Measurements from ENCODE around the gene PPAN.

Gene PPAN

DNA sequence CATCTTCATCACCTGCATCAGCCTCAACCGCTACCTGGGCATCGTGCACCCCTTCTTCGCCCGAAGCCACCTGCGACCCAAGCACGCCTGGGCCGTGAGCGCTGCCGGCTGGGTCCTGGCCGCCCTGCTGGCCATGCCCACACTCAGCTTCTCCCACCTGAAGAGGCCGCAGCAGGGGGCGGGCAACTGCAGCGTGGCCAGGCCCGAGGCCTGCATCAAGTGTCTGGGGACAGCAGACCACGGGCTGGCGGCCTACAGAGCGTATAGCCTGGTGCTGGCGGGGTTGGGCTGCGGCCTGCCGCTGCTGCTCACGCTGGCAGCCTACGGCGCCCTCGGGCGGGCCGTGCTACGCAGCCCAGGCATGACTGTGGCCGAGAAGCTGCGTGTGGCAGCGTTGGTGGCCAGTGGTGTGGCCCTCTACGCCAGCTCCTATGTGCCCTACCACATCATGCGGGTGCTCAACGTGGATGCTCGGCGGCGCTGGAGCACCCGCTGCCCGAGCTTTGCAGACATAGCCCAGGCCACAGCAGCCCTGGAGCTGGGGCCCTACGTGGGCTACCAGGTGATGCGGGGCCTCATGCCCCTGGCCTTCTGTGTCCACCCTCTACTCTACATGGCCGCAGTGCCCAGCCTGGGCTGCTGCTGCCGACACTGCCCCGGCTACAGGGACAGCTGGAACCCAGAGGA, 7.9 kb downstream of the PPAN start:
- no peak for DNase-seq (ENCODE audit: low read depth in 2 of 2)

DNA sequence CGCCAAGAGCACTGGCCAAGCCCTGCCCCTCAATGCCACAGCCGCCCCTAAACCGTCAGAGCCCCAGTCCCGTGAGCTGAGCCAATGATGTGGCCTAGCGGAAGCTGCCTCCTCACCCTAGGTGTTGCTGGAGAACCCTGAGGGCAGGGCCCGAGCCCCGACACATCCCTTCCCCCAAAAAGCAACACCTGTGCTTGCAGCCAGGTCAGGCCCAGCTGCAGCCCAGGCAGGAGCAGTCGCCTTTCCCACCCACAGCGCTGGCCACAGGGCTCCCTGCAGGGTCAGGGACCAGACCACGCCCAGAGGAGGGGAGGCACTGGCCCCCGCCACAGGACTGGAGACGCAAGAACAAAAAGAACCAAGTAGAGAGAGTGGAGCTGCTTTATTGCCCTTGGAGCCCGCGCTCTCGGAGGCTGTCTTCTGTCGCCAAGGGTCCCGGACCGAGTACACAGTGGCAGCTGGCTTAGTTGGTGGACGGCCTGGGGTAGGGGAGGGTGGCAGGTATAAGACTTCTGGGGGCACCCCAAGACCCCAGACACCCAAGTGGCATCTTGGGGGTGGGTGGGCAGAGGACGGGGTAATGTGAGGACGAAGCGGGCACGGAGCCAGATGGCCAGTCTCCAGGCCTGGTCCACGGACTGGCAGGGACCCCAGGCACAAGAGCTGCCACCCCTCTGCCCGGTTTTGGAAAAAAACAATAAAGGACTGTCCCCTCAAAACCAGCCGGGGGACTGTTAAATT, 8.7 kb downstream of the PPAN start:
- no peak for DNase-seq (ENCODE audit: low read depth in 2 of 2)

DNA sequence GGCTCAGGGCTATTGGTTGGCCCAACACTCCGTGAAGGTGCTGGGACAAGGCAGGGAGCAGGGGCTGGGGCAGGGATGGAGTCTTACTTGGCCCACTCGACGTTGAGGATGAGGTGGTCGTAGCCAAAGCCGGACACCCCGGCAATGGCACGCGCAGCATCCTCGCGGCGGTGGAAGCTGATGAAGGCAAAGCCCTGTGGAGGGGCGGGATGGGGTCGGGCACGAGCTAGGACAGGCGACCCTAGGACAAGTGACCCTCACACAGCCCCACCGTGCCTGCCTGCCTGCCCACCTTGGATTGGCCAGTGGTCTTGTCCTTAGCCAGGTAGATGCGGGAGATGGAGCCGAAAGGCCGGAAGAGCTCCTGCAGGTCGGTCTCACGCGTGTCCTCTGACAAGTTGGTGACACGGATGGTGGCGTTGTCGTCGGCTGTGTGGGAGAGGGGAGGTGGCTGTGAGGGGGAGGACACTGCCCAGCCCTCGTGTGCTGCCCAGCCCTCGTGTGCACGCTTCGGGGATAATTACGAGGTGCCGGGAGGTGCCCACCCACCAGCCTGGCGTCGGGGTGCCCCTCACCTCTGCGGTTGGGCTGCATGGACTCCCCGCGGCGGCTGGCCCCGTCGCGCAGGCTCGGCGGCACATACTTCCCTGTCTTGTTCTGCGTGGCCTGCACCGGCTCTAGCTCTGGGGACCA, 9.4 kb downstream of the PPAN start:
- no peak for DNase-seq (ENCODE audit: low read depth in 2 of 2)

DNA sequence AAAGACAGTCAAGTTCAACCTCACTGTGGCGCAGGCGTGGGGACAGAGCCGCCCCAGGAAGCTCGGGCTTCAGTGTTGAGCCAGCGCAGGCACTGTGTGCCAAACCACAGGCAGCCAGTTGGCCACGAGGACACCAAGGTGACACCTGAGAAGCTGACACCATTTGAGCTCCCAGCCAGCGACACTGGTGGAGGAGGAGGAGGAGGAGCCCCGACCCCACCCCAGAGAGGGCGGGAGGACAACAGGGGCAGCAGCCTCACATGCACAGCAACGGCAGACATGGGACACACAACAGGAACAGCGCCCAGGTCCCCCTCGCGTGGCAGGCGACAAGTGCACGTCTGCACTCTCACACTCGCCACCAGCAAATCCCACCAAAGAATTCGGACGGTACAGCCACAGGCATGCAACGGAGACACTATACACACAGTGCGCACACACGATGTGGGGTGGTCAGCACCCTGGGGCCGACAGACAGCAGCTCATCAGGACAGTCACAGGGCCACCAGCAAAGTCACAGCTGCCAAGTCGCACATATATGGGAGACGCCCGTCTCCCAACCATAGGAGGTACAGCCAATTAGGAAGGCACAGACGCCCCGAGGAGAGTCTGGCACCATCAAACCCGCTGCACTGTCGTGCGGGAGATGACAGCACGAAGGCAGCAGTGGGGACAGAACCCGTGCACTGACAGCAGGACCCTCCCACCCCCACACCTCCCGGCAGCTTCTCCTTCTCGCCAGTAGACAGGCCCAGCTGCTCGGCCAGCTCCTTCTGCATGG, 10.1 kb downstream of the PPAN start:
- no peak for DNase-seq (ENCODE audit: low read depth in 2 of 2)

DNA sequence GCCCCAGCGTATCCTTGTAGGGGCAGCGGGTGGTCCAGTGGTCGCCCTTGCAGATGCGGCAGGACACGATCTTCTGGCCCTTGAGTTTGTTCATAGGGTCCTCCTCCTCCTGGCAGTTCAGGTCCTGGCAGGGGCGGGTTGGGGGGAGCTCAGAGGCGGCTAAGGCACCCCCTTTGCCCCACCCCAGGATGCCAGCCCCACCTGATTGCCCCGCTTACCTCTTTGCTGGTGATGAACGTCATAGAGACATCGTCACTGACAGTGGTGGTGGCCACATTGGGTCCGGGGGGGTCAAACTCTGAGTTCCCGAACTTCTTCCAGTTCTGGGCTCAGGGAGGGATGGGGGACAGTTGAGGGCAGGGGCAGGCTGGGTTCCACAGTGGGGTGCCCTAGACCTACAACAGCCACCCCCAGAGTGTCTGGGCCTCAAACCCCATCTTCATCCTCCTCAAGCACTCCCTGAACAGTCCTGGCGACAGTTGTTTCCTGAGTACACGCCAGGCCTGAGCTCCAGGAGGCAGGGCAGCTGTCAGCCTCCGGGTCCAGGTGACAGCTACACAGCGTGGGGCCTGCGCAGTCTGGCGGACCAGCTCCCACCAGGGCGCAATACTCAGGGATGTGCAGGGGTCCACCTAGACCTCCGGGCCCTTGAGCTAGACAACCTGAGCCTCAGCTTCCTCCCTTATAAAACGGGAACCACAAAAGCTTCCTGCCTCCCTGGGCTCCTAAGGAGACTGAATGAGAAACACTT, 10.9 kb downstream of the PPAN start:
- DNase-seq (ENCODE audit: low read depth in 2 of 2) = no peak

DNA sequence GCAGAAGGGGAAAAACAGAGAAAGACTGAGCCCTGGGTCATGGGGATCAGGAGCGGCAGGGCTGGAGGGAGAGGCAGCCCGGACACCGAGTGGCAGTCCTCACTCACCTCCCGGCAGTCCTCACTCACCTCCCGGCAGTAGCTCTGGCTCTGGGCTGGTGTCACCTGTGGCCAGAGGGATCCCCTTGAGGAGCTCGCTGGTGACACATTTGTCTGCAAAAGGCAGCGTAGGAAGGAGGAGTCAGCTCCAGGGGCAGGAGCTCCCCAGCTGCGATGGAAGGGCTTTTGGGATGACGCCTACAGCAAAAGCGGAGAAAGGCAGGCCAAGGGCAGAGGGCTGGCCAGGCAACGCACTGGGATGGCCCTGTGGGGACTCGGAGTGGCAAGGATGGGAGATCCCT, 12.8 kb downstream of the PPAN start:
- no peak for DNase-seq (ENCODE audit: low read depth in 2 of 2)

DNA sequence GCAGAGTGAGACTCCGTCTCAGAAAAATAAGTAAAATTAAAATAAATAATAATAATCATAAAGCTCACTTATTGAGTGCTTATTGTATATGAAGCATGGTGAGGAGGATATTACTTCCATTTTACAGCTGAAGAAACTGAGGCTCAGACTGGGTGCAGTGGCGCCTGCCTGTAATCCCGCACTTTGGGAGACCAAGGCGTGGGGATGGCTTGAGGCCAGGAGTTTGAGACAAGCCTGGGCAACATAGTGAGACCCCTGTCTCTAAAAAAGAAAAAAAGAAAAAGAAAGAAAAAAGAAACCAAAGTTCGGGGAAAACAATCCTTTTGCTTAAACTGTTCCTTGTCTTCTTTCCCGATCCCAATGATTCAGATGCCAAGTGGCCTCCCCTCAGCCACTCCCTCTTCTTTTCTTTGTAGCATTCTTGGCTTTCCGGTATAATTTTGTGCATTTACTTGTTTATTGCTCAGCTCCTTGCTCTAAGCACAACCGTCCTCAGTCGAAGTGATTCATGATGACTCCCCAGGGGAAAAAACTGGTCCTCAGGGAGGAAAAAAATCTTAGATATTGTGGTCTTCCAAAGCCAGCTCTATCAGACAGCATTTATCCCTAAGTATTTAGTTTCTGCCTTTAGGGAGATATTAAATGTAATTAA, 14.5 kb downstream of the PPAN start:
- no peak for DNase-seq (ENCODE audit: low read depth in 2 of 2)

DNA sequence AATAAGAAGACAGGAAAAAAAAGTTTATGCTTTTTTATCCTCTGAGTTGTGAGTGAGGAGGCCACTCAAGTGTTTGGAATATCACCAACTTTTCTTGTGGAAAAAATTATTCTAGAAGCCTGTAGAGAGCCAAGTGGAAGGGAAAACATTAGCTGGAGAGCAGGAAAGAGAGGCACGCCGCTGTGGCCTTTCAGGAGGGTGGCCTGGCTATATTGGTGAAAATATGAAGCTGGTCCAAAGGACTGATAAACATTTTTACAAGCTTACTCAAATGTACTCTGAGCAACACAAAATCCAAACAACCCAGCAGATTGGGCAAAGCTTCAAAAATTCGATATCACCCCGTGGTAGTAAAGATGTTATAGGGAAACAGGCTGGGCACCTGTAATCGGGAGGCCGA, 15.9 kb downstream of the PPAN start:
- DNase-seq (ENCODE audit: low read depth in 2 of 2) = no peak

DNA sequence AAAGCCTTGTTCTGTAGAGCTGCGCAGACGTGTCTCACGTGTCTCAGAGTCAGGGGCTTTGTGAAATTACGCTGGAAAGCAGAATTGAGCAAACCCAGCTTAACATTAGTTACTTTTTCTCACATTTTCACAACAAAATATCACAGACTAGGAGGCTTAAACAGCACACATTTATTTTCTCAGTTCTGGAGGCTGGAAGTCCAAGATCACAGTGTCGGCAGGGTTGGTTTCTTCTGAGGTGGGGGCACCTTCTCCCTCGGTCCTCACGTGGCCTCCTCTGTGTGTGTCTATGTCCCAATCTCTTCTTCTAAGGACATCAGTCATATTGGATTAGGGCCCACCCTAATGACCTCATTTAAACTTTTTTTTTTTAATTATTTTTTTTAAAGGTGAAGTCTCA, 18.3 kb downstream of the PPAN start:
- no peak for DNase-seq (ENCODE audit: low read depth in 2 of 2)

DNA sequence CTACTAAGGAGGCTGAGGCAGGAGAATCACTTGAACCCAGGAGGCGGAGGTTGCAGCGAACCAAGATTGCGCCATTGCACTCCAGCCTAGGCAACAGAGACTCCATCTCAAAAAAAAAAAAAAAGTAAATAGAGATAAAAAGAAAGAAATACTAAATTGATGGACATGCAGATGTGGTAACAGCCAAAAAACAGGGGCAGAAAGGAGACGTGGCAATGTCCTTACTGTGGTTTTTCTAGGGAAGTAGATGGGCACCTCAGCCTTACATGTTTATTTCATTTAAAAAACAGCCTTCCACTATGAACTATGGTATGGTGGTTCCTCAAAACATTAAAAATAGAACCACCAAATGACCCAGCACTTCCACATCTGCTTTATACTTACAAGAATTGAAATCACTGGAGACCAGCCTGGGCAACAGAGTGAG, 20.1 kb downstream of the PPAN start:
- no peak for DNase-seq (ENCODE audit: low read depth in 2 of 2)

DNA sequence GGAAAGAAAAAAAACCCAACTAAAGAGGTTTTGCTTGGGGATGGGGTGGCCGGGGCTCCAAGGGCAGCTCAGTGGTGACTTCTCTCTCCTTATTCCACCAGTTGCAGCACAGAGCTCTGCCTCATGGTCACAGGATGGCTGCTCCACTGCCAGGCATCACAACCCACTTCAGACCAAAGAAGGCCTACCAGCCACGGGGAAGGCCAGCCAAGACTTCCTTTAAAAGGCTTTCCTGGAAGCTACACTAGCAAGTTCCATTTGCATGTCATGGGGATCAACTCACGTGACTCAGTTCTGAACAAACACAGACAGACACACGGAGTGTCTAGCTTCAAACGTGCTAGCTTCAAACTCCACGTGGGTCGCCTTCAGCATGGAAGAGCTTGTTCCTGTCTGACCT, 26.7 kb downstream of the PPAN start:
- DNase-seq (ENCODE audit: low read depth in 2 of 2) = no peak

DNA sequence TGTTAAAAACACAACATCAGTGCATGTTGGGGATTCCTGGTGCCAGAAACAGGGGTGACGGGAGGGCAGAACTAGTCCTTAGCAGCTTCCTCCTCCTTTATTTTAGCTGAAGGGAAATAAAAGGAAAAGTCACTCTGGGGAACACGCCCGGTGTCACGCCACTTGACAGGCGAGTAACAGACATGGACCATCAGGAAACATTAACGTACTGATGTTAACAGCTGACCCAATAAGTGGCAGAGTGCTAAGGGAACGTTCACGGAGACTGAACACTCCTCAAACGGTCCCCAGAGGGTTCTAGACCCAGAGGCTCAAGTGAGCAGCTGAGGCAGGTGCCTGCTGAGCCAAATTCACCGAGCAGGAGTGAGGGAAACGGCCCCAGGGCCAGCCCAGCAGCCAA, 27.4 kb downstream of the PPAN start:
- DNase-seq (ENCODE audit: low read depth in 2 of 2) = no peak

DNA sequence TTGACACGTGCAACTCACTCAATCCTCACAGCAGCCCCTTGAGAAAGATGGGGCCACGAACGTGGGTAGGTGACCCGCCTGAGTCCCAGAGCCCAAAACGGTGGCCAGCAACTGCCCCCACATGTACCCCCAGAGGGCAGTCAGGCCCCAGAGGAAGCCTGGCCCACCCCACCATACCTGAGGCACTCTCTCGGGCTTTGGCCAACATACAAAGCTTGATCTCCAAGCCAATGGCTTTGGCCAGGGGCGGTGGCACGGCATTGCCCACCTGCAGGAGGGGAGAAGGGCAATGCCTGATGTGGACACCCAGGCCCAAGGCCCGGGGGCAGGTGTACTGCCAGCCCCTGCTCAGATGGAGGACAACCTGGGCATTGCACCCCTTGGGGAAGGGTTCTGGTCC, 27.9 kb downstream of the PPAN start:
- no peak for DNase-seq (ENCODE audit: low read depth in 2 of 2)

DNA sequence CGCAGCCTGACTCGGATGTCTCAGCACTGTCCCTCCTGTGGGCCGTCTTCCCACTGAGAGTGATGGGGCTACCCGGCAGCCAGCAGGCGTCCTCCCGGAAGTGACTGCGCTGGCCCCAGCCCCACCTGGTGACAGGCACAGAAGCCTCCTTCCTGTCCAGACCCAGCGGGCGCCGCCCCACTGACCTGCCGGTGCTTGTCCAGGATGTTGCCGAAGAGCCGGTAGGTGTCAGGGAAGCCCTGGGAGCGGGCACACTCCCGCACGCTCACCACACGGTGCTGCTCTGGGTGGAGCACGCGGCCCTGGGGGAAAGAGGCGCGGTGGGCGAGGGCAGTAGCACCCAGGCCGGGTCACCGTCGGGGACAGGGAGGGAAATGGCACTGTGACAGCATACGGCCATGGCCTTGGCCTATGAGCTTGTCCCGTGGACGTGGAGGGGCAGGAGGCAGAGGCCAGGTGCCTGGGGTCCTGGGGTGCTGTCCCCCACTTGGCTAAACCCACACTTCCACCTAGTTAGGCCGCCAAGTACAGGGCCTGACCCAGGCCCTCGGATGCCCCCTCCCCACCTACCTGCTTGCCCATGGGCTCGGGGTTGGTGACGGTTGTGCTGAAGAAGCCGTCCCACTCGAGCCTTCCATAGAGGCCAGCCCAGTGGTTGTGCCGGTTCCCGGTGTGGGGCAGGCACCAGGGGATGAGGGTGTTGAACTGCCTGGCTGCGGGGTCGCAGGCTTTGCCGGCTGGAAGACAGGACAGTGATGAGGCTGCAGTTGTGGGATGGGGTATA, 29.6 kb downstream of the PPAN start:
- no peak for DNase-seq (ENCODE audit: low read depth in 2 of 2)

DNA sequence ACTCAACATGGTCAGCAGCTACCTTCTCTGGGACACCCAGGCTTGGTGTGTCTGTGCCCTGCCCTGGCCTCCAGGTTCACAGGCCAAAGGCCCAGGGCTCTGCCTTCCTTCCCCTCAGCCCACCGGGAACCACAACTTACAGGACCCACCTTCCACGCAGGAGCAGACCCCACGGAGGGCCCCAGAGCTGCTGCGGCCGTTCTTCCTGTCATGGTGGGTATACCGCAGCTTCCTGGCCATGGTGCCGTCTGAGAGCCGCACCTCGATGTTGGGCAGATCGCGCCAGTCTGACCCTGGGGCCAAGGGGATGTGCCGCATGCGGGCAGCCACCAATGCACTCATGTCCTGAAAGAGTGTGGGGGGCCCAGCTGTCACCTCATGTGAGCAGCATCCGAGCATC, 30.8 kb downstream of the PPAN start:
- DNase-seq (ENCODE audit: low read depth in 2 of 2) = no peak

DNA sequence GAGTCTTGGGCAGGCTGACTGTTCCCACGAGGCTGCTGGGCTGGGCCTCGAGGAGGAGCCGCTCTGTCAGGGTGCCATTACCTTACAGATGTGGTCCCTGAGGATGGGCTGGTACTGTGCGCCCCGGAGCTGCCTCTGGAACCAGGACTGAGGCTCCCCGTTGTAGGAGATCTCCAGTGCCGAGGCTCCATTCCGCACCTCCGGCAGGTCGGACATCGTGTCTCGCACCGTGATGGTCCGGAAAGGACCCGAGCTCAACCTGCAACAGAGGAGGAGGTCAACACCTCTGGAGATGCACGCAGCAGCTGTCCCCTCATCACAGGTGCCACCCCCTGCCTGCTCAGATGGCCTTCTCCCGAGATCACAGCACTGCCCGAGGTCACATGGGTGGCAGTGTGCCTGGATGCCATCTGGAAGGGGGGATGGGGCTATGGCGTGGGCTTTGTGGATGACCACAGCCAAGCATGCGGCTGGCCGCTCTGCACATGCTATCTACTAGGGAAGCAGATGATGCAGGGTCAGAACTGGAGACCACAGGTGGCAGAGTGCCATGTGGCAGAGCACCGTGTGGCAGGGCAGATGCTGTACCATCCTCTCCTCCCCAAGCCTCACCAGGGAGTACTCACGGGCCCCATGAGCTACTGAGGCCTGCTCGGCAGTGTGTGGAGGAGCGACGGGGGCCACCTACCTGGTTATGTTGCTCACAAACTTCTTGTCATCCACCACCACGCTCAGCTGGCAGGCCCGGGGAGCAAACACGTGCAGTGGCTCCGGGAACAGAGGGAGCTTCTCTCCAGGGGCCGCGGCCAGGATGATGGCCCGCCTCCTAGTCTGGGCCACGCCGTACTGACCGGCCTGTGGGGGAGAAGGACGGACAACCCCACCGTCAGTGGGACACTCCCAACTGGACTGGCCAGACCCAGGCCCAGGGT, 31.9 kb downstream of the PPAN start:
- DNase-seq (ENCODE audit: low read depth in 2 of 2) = no peak

DNA sequence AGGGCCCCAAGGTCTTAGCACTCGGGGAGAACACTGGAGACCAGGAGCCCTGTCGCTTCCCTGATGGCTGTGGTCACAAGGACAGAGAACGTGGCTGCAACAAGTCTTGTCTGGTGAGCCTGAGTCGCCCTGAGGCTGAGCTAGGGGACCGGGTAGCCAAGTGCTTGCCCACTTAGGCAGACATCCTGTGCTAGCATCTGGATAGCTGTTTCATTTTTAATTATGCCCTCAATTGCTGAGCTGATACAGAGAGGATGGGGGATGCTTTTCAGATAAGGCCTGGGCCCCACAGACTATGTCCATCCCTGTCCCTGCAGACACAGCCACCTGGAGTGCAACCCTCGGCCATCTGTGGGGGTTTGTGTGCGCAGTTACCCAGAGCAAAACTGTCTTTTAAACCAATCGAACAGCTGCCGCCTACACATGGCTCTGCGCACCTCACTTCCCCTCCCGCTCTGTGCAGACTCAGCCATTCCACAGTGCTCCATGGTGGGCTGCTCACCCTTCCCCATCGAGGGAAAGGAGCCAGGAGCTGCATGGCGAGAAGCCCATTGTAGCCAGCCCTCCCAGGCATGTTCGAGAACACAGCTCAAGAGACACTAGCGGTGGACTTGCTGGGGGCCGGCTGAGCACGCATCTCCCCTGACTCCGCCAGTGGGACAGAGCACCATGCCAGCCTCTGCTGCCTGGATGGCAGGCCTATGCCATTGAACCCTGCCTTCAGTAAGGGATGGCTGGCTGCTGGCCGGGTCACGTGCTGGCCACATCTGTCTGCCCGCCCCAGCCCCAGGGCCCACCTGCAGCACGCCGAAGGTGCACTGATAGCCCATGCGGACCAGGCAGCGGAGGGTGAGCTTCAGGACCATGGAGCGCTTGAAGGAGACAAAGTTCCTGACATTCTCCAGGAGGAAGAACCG, 33.0 kb downstream of the PPAN start:
- DNase-seq (ENCODE audit: low read depth in 2 of 2) = no peak

DNA sequence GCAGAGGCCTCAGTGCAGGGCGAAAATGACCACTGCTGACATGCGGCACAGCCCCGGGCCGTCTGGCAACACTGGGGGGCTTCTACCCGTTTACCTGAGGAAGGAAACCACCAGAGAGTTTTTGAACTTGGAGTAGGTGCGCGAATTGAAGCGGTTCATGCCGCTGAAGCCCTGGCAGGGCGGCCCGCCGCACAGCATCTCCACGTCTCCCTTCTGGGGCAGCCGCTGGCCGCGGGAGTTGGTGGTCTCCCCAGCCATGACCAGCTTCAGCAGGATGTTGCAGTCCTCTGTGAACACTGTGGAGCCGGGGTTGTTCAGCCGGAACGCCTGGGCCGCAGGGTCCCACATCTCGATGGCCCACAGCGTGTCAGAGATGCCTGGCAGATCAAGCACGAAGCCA, 33.8 kb downstream of the PPAN start:
- DNase-seq (ENCODE audit: low read depth in 2 of 2) = no peak

Measured in activated CD4-positive, alpha-beta T cell treated with anti-CD3 and anti-CD28 coated beads for 24 hours (primary cell).